ENCODE results near the gene ZBTB17. TPM values are rescaled to one million over a fixed set of nuclear protein-coding genes. Genes with fewer than 3 reads are reported as not detected.

Gene ZBTB17
- total RNA-seq, 1 donor from 2014 or later = 33.6 TPM

DNA sequence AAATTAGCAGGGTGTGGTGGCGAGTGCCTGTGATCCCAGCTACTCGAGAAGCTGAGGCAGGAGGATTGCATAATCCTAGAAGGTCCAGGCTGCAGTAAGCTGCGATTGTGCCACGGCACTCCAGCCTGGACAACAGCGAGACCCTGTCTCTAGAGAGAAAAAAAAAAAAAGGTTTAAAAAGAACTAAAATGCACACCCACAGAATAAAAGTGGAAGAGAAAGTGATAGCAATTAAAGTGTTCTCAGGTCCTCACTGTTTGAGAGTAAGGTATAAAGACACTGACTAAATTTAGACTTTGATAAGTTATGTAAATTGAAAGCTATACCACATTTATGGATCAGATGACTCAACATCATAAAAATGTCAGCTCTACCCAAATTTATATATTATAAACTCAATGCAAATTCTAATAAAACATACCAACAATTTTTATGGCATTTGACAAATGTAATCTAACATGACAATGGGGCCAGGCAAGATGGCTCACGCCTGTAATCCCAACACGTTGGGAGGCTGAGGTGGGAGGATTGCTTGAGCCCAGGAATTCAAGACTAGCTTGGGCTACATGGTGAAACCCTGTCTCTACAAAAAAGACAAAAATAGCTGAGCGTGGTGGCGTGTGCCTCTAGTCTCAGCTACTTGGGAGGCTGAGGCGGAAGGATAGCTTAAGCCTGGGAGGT, 11.8 kb downstream of the ZBTB17 start:
- no peak overlapping the region for H3K27ac Mint-ChIP-seq (ENCODE audit: unreplicated experiment)
- peaks cover 3% of the 10 kb centered on the region for H3K27me3 Mint-ChIP-seq (ENCODE audit: unreplicated experiment)
- H3K4me3 Mint-ChIP-seq (ENCODE audit: unreplicated experiment) = no peak overlapping the region
- TF ChIP-seq, protein P1, sequence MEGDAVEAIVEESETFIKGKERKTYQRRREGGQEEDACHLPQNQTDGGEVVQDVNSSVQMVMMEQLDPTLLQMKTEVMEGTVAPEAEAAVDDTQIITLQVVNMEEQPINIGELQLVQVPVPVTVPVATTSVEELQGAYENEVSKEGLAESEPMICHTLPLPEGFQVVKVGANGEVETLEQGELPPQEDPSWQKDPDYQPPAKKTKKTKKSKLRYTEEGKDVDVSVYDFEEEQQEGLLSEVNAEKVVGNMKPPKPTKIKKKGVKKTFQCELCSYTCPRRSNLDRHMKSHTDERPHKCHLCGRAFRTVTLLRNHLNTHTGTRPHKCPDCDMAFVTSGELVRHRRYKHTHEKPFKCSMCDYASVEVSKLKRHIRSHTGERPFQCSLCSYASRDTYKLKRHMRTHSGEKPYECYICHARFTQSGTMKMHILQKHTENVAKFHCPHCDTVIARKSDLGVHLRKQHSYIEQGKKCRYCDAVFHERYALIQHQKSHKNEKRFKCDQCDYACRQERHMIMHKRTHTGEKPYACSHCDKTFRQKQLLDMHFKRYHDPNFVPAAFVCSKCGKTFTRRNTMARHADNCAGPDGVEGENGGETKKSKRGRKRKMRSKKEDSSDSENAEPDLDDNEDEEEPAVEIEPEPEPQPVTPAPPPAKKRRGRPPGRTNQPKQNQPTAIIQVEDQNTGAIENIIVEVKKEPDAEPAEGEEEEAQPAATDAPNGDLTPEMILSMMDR (IDR thresholded peaks at IDR 0.05; ENCODE audit: unreplicated experiment) = no peak
- no peak for DNase-seq (ENCODE audit: low spot score)
- peaks cover 19% of the 10 kb centered on the region for H3K36me3 Mint-ChIP-seq (ENCODE audit: low read depth, unreplicated experiment)
- H3K4me1 Mint-ChIP-seq (ENCODE audit: unreplicated experiment) = peaks cover 4% of the 10 kb centered on the region
- H3K9me3 Mint-ChIP-seq (ENCODE audit: unreplicated experiment) = peaks cover 4% of the 10 kb centered on the region

DNA sequence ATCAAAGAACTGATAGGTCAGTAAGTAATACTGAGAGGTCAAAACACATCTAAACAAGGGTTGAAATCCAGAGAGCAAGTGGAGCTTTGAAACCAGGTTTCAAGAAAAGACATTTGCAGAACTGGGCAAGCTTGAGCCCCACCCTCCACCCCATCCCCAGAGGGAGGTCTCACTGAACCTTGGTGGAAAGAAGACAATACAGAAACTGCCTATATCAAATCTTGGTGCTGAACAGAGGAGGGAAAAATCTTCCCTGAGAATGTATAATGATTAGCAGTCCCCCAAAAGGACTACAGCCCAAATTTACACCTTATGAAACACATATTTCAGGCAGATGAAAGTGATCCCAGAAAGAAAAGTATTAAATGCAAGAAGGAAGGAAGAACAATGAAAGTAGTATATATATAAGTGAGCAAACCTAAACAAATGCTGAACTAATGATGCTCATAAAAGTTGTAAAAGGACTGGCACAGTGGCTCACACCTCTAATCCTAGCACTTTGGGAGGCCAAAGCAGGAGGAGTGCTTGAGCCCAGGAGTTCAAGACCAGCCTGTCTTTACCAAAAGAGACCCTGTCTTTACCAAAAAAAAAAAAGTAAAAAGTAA, 12.4 kb downstream of the ZBTB17 start:
- no peak for DNase-seq (ENCODE audit: low spot score)
- Mint-ChIP-seq H3K27me3 (ENCODE audit: unreplicated experiment) (peaks cover 5% of the 10 kb centered on the region), H3K9me3 (ENCODE audit: unreplicated experiment) (peaks cover 4% of the 10 kb centered on the region), H3K4me1 (ENCODE audit: unreplicated experiment) (peaks cover 6% of the 10 kb centered on the region), H3K4me3 (ENCODE audit: unreplicated experiment) (no peak overlapping the region), H3K27ac (ENCODE audit: unreplicated experiment) (no peak overlapping the region), H3K36me3 (ENCODE audit: low read depth, unreplicated experiment) (peaks cover 18% of the 10 kb centered on the region)
- TF ChIP-seq, protein P1 (IDR thresholded peaks at IDR 0.05; ENCODE audit: unreplicated experiment) = no peak

DNA sequence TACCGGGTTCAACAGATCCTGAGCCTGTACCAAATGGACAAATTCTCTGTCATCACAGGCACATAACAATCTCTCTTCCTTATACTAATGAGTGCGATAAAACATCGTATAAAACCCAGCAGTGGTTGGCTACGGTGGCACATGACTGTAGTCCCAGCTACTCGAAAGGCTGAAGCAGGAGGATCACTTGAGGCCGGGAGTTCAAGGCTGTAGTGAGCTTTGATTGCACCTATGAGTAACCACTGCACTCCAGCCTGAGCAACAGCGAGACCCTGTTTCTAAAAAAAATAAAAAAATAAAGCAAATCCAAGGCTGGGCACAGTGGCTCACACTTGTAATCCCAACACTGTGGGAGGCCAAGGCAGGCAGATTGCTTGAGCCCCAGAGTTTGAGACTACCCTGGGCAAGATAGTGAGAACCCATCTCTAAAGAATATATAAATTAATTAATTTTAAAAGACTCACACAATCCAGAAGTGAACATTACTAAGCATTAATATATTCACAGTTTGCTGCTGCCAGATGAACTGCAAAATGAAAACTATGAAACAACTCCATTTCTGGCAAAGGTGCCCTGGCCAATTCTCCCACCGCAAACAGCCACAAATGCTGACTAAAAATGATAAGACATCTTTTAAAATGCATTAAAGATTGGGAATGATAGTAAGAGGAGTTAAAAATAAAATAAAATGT, 13.1 kb downstream of the ZBTB17 start:
- H3K4me1 Mint-ChIP-seq (ENCODE audit: unreplicated experiment) = peaks cover 7% of the 10 kb centered on the region

DNA sequence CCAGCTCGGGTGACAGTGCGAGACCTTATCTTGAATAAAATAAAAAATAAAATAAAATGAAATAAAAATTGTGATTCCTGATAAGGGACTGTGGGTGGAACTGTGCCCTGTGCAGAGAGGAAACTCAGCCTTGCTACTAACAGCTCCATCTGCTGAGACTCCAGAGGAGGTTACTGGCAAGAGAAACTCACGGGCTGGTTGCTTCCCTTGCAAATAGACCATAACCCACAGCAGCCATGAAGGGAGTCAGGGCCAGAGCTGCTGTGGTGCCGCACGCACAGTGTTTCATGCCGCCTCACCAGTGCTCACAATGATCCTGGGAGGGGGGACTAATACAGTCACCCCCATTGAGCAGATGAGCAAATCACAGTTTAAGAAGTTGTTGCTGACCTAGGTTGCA, 13.7 kb downstream of the ZBTB17 start:
- no peaks in the 10 kb centered on the region for H3K9me3 Mint-ChIP-seq (ENCODE audit: unreplicated experiment)
- no peak for DNase-seq (ENCODE audit: low spot score)
- H3K27me3 Mint-ChIP-seq (ENCODE audit: unreplicated experiment) = peaks cover 6% of the 10 kb centered on the region
- H3K27ac Mint-ChIP-seq (ENCODE audit: unreplicated experiment) = no peak overlapping the region
- TF ChIP-seq, protein P1 (IDR thresholded peaks at IDR 0.05; ENCODE audit: unreplicated experiment) = no peak
- peaks cover 11% of the 10 kb centered on the region for H3K36me3 Mint-ChIP-seq (ENCODE audit: low read depth, unreplicated experiment)
- H3K4me1 Mint-ChIP-seq (ENCODE audit: unreplicated experiment) = peaks cover 7% of the 10 kb centered on the region
- H3K4me3 Mint-ChIP-seq (ENCODE audit: unreplicated experiment) = no peak overlapping the region

More for the DNA sequence above, 13.1 kb downstream of the ZBTB17 start:
- H3K36me3 Mint-ChIP-seq (ENCODE audit: low read depth, unreplicated experiment) = peaks cover 12% of the 10 kb centered on the region
- TF ChIP-seq, protein P1 (IDR thresholded peaks at IDR 0.05; ENCODE audit: unreplicated experiment) = no peak
- H3K27ac Mint-ChIP-seq (ENCODE audit: unreplicated experiment) = no peak overlapping the region
- no peaks in the 10 kb centered on the region for H3K9me3 Mint-ChIP-seq (ENCODE audit: unreplicated experiment)
- H3K4me3 Mint-ChIP-seq (ENCODE audit: unreplicated experiment) = no peak overlapping the region
- peaks cover 6% of the 10 kb centered on the region for H3K27me3 Mint-ChIP-seq (ENCODE audit: unreplicated experiment)
- no peak for DNase-seq (ENCODE audit: low spot score)

DNA sequence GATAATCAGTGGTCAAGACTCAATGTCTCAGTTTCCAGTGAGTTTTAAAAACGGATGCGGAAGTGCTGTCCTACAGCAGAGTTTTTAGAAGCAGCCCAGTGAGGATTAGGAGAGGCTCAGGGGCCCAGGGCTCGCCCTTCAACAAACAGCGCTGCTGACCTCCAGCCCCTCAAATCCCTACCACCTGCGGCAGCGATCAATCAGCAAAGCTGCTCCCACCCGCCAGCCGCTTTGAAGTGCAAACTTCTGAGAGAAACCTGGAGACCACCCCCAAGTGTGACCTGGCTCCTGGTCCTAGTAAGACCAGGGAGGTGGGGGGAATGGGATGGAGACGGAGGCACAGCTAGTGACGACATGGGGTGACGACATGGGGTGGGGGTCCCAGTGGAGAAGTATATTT, 14.4 kb downstream of the ZBTB17 start:
- peaks cover 6% of the 10 kb centered on the region for H3K4me1 Mint-ChIP-seq (ENCODE audit: unreplicated experiment)
- H3K36me3 Mint-ChIP-seq (ENCODE audit: low read depth, unreplicated experiment) = peaks cover 11% of the 10 kb centered on the region
- TF ChIP-seq, protein P1 (IDR thresholded peaks at IDR 0.05; ENCODE audit: unreplicated experiment) = no peak
- no peaks in the 10 kb centered on the region for H3K9me3 Mint-ChIP-seq (ENCODE audit: unreplicated experiment)
- H3K27ac Mint-ChIP-seq (ENCODE audit: unreplicated experiment) = no peak overlapping the region
- H3K4me3 Mint-ChIP-seq (ENCODE audit: unreplicated experiment) = no peak overlapping the region
- DNase-seq (ENCODE audit: low spot score) = no peak
- peaks cover 5% of the 10 kb centered on the region for H3K27me3 Mint-ChIP-seq (ENCODE audit: unreplicated experiment)
